Osteocyte (in vitro differentiated cells): ENCODE data around the gene ZDHHC19. TPM values are rescaled to one million over a fixed set of nuclear protein-coding genes. Genes with fewer than 3 reads are reported as not detected.

ENCODE experiments used
- DNase-seq: peaks from one replicate; pipeline ENCODE4 v3.0.0; 2021; ENCODE audit warnings: mixed read lengths; ENCODE audit not compliant: unreplicated experiment; ENCODE audit errors: extremely low spot score
- H3K27ac Mint-ChIP-seq: one replicate; pipeline ENCODE4 v1.8.0; 2021; ENCODE audit warnings: mild to moderate bottlenecking, mixed read lengths; ENCODE audit not compliant: unreplicated experiment
- H3K27me3 Mint-ChIP-seq: one replicate; pipeline ENCODE4 v1.8.0; 2021; ENCODE audit warnings: mixed read lengths; ENCODE audit not compliant: unreplicated experiment
- H3K36me3 Mint-ChIP-seq: one replicate; pipeline ENCODE4 v1.8.0; 2021; ENCODE audit warnings: mixed read lengths; ENCODE audit not compliant: unreplicated experiment
- H3K4me1 Mint-ChIP-seq: one replicate; pipeline ENCODE4 v1.8.0; 2021; ENCODE audit warnings: mixed read lengths; ENCODE audit not compliant: unreplicated experiment
- H3K4me3 Mint-ChIP-seq: one replicate; pipeline ENCODE4 v1.8.0; 2021; ENCODE audit warnings: mild to moderate bottlenecking, moderate library complexity, mixed read lengths; ENCODE audit not compliant: unreplicated experiment
- H3K9me3 Mint-ChIP-seq: one replicate; pipeline ENCODE4 v1.8.0; 2021; ENCODE audit warnings: mixed read lengths; ENCODE audit not compliant: unreplicated experiment
- total RNA-seq: library from RNA; stranded (reverse); gene quantifications from 2 replicates; pipeline ENCODE4 v1.2.1, GENCODE V29; 2021
- TF ChIP-seq, protein P1 (sequence below): fragments of 200-600 bp; sonication (generic); IDR thresholded peaks from 2 replicates; pipeline ENCODE4 v1.5.0; 2021; ENCODE audit warnings: antibody characterized with exemption, mild to moderate bottlenecking, moderate library complexity

The ZDHHC19 gene
- total RNA-seq, 1 donor from 2014 or later = not detected

DNA sequence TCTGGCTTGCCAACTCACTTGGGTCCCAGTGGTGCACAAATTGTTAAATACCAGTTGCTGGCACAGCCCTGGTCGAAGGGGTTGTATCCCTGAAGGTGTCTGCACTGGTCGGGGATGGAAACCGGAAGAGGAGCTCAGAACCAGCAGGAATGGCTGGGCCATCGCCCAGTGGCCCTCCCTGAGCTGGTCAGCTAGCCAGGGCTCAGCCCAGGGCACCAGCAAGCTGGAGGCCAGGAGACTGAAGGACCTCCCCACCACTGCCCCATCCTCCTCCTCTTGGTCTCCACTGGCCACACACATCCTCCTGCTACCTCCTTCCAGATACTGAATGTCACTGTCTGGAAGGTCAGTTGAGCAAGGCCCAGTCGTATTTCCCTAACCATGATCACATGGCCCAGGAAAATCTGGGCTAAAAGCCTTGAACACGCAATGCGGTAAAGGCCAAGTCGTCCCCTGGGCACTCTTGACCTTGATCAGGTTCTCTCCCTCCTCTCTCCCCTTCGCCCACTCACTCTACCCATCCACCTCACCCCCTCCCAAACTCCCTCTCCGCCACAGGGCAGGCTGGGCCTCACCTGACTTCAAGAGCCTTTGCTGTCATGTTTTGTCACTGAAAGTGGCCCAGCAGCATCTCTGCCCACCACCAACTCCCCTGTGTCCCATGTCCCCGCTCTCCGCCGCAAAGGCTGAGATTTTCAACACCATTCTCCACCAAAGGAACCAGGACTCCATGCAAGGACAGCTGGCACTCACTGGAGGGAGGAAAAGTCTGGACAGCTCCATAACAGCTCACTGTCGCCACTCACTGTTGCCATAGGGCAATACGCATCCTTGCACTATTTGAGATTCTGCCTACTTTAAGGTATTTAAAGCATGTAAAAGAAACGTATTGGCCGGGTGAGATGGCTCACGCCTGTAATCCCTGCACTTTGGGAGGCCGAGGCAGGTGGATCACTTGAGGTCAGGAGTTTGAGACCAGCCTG, 12.1 kb downstream of the ZDHHC19 start:
- no peak for DNase-seq
- H3K27ac Mint-ChIP-seq = no peak overlapping the region
- TF ChIP-seq, protein P1, sequence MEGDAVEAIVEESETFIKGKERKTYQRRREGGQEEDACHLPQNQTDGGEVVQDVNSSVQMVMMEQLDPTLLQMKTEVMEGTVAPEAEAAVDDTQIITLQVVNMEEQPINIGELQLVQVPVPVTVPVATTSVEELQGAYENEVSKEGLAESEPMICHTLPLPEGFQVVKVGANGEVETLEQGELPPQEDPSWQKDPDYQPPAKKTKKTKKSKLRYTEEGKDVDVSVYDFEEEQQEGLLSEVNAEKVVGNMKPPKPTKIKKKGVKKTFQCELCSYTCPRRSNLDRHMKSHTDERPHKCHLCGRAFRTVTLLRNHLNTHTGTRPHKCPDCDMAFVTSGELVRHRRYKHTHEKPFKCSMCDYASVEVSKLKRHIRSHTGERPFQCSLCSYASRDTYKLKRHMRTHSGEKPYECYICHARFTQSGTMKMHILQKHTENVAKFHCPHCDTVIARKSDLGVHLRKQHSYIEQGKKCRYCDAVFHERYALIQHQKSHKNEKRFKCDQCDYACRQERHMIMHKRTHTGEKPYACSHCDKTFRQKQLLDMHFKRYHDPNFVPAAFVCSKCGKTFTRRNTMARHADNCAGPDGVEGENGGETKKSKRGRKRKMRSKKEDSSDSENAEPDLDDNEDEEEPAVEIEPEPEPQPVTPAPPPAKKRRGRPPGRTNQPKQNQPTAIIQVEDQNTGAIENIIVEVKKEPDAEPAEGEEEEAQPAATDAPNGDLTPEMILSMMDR = peak; percentile 22
- no peaks in the 10 kb centered on the region for H3K36me3 Mint-ChIP-seq
- peaks cover 9% of the 10 kb centered on the region for H3K4me1 Mint-ChIP-seq
- H3K4me3 Mint-ChIP-seq = no peak overlapping the region
- no peaks in the 10 kb centered on the region for H3K9me3 Mint-ChIP-seq
- H3K27me3 Mint-ChIP-seq = no peaks in the 10 kb centered on the region

DNA sequence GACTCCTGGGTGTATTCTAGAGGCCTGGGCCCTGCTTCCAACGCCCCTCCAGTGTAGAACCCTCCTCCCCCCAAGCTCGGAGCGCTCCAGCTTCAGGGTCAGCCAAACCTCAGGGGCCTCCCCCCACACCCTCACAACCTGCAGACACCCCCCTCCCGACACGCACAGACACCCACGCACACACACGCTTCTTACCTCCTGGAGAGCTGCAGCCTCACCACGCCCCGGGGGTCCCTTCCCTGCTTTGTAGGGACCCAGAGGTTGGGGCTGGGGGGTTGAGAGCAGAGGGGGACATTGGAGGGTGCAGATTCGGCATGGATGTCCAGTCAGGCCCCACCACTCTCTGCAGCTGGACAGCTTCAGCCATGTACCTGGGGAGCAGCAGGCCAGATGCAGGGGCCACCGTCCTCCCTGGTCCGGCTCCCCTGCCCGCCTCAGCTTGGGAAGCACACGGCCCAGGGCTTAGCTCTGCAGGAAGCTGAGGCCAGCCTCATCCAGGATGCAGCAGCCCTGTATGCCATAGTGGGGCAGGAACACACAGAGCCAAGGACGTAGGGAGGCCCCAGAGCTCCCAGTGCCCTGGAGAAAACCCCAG, 13.0 kb downstream of the ZDHHC19 start:
- DNase-seq = no peak
- H3K27me3 Mint-ChIP-seq = no peaks in the 10 kb centered on the region
- H3K36me3 Mint-ChIP-seq = no peaks in the 10 kb centered on the region
- H3K4me1 Mint-ChIP-seq = peaks cover 9% of the 10 kb centered on the region
- TF ChIP-seq, protein P1 = no peak
- no peaks in the 10 kb centered on the region for H3K9me3 Mint-ChIP-seq
- no peak overlapping the region for H3K27ac Mint-ChIP-seq
- H3K4me3 Mint-ChIP-seq = no peak overlapping the region

DNA sequence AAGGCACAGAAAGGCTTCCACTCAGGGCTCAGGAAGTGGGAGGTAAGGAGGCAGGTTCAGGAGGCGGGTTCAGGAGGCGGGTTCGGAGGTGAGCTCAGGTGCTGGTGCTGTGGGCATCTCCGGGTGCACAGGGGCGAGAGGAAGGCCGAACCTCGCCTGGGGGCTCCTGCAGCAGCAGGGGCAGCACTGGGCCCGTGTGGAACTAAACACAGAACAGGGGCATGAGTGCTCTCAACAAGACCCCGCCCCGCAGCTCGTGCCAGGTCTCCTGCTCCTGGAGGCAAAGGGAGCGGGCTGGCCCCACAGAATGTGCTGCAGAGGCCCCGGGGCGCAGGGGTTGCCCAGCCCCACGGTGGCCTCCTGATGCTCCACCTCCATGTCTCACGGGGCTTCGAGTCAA, 13.7 kb downstream of the ZDHHC19 start:
- peaks cover 4% of the 10 kb centered on the region for H3K4me1 Mint-ChIP-seq
- DNase-seq = no peak
- no peak overlapping the region for H3K4me3 Mint-ChIP-seq
- no peak overlapping the region for H3K27ac Mint-ChIP-seq
- no peaks in the 10 kb centered on the region for H3K27me3 Mint-ChIP-seq
- TF ChIP-seq, protein P1 = no peak
- no peaks in the 10 kb centered on the region for H3K36me3 Mint-ChIP-seq
- H3K9me3 Mint-ChIP-seq = no peaks in the 10 kb centered on the region

DNA sequence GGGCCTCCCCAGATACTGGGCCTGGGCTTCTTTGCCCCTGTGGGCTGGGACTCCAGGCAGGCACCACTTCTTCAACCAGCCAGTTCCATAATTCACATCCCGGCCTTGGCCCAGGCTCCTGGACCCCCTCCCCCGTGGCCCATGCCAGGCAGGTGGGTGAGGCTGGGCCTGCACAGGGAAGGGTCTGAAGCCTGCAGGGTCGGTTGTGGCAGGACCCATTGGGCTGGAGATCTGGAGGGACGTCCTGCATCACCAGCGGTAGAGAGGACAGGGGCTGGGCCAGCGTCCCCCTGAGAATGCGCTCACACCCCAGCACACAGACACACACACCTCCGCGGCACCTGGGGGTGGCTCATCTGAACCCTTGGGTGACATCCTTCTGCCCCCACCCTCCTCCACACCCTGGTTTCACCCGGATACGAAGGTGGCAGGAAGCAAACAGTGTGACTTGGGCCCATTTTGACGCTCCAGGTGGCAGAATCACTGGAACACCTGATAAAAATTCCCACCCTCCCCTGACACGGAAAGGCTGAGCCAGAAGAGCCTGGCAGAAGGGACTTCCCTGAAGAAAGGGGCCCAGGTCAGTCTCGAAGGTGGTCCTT, 15.4 kb downstream of the ZDHHC19 start:
- Mint-ChIP-seq H3K4me3 (no peak overlapping the region), H3K4me1 (no peaks in the 10 kb centered on the region), H3K9me3 (no peaks in the 10 kb centered on the region), H3K27ac (no peak overlapping the region), H3K36me3 (no peaks in the 10 kb centered on the region), H3K27me3 (no peaks in the 10 kb centered on the region)
- TF ChIP-seq, protein P1 = no peak
- no peak for DNase-seq

DNA sequence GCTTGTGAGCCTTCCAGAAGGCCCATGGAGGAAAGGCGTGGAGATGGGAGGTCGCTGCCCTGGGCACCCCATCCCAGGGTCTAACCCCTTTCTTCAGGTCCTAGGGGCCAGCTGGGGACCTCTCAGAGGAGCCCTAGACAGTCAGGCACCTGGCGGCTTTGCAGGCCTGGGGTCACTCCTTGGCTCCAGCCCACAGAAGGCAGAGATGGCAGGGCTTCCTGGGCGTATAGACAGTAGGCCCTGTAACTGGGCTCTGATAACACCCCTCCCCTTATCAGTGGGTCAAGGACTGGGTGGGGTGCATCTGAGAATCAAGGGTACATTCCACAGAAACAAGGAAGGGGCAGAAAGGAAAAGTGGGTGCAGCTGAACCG, 16.7 kb downstream of the ZDHHC19 start:
- DNase-seq = no peak
- Mint-ChIP-seq H3K27me3 (no peaks in the 10 kb centered on the region), H3K27ac (no peak overlapping the region), H3K9me3 (no peaks in the 10 kb centered on the region), H3K36me3 (no peaks in the 10 kb centered on the region), H3K4me1 (peaks cover 6% of the 10 kb centered on the region), H3K4me3 (no peak overlapping the region)
- TF ChIP-seq, protein P1 = no peak
